ENCODE measurements around the gene ECD. TPM values are rescaled to one million over a fixed set of nuclear protein-coding genes. Genes with fewer than 3 reads are reported as not detected.

ECD gene
- polyA plus RNA-seq, 3 donors = 14.1 to 20.2 (median 16.7) TPM

- intact Hi-C loops (cut with micrococcal nuclease) = no loop called here
- H3K9me3 ChIP-seq (replicated peaks in 1 of 2; ENCODE audit: control insufficient read depth in 1 of 2, insufficient read depth in 1 of 2, low read length in 2 of 2) = no peaks in the 10 kb centered on the region
- H3K79me2 ChIP-seq (ENCODE audit: insufficient read depth, low read length) = peaks cover 14% of the 10 kb centered on the region
- no peak for TF ChIP-seq CTCF (IDR thresholded peaks at IDR 0.05)
- no peak overlapping the region for H3K4me3 Mint-ChIP-seq
- H3K27me3 ChIP-seq (ENCODE audit: control insufficient read depth in 2 of 2, insufficient read depth in 2 of 2, low read length in 2 of 2) = no peaks in the 10 kb centered on the region
- H3K27me3 Mint-ChIP-seq (ENCODE audit: low read depth in 3 of 3) = peaks cover 0 to 3% (median 0%) of the 10 kb centered on the region in 3 donors
- no peak overlapping the region for H2AFZ ChIP-seq (ENCODE audit: insufficient read depth, low read depth, low read length, poor library complexity, severe bottlenecking)
- no peak overlapping the region for H3K9ac ChIP-seq (ENCODE audit: insufficient read depth, low read length, poor library complexity, severe bottlenecking)
- peaks cover 6% of the 10 kb centered on the region for H3K4me1 Mint-ChIP-seq
- H3K4me3 ChIP-seq (replicated peaks in 1 of 3; ENCODE audit: low read depth in 2 of 3, low read length in 3 of 3) = no peak overlapping the region
- no peaks in the 10 kb centered on the region for H4K20me1 ChIP-seq (ENCODE audit: insufficient read depth, low read length)
- peaks cover 0 to 3% (median 0%) of the 10 kb centered on the region in 7 donors for H3K9me3 Mint-ChIP-seq
- H3K4me1 ChIP-seq (ENCODE audit: control insufficient read depth in 1 of 2, insufficient read depth in 2 of 2, low read length in 2 of 2) = peaks cover 7 to 8% of the 10 kb centered on the region in 2 donors
- no peak overlapping the region for H3K27ac Mint-ChIP-seq
- H3K36me3 Mint-ChIP-seq = peaks cover 19 to 37% of the 10 kb centered on the region in 2 donors
- no peak overlapping the region for H3K27ac ChIP-seq (ENCODE audit: low read depth in 1 of 2, low read length in 2 of 2)
- peaks cover 21 to 30% of the 10 kb centered on the region in 2 donors for H3K36me3 ChIP-seq (replicated peaks in 1 of 2; ENCODE audit: control insufficient read depth in 1 of 2, insufficient read depth in 2 of 2, low read length in 2 of 2)
- no peak for DNase-seq
- no peak overlapping the region for H3K4me2 ChIP-seq (replicated peaks; ENCODE audit: extremely low read depth, low read length, poor library complexity, severe bottlenecking)
Observed at GRCh38 chr10:73172867-73173266, 5.1 kb upstream of the ECD start.

- H3K4me2 ChIP-seq (replicated peaks; ENCODE audit: extremely low read depth, low read length, poor library complexity, severe bottlenecking) = no peak overlapping the region
- H4K20me1 ChIP-seq (ENCODE audit: insufficient read depth, low read length) = no peaks in the 10 kb centered on the region
- TF ChIP-seq CTCF (IDR thresholded peaks at IDR 0.05) = no peak
- H3K79me2 ChIP-seq (ENCODE audit: insufficient read depth, low read length) = peaks cover 49% of the 10 kb centered on the region
- H3K4me3 Mint-ChIP-seq = no peak overlapping the region
- no peak for DNase-seq
- intact Hi-C loops (cut with micrococcal nuclease) = loop anchor here (5.0 to 10.0 kb wide), 4 partner anchors 55 to 817 kb away; partner anchors contain the start of genes DNAJB12 (in 1 of the 2), DNAJC9 (in 1 of the 2), NUDT13 (in 1 of the 2) and P4HA1 (in 1 of the 2)
- H3K27me3 Mint-ChIP-seq (ENCODE audit: low read depth in 3 of 3) = peaks cover 0 to 3% (median 0%) of the 10 kb centered on the region in 3 donors
- H3K27ac Mint-ChIP-seq = peak overlapping the region in 2 of 7 donors; percentile 24 to 40
- H3K36me3 ChIP-seq (replicated peaks in 1 of 2; ENCODE audit: control insufficient read depth in 1 of 2, insufficient read depth in 2 of 2, low read length in 2 of 2) = peaks cover 3 to 5% of the 10 kb centered on the region in 2 donors
- H3K27me3 ChIP-seq (ENCODE audit: control insufficient read depth in 2 of 2, insufficient read depth in 2 of 2, low read length in 2 of 2) = no peaks in the 10 kb centered on the region
- no peaks in the 10 kb centered on the region for H3K9me3 ChIP-seq (replicated peaks in 1 of 2; ENCODE audit: control insufficient read depth in 1 of 2, insufficient read depth in 1 of 2, low read length in 2 of 2)
- no peak overlapping the region for H2AFZ ChIP-seq (ENCODE audit: insufficient read depth, low read depth, low read length, poor library complexity, severe bottlenecking)
- H3K9me3 Mint-ChIP-seq = peaks cover 0 to 7% (median 0%) of the 10 kb centered on the region in 7 donors
- H3K4me3 ChIP-seq (replicated peaks in 1 of 3; ENCODE audit: low read depth in 2 of 3, low read length in 3 of 3) = no peak overlapping the region
- H3K27ac ChIP-seq (ENCODE audit: low read depth in 1 of 2, low read length in 2 of 2) = no peak overlapping the region
- no peak overlapping the region for H3K9ac ChIP-seq (ENCODE audit: insufficient read depth, low read length, poor library complexity, severe bottlenecking)
- peaks cover 21% of the 10 kb centered on the region for H3K4me1 Mint-ChIP-seq
- H3K36me3 Mint-ChIP-seq = peaks cover 4 to 10% of the 10 kb centered on the region in 2 donors
- no CpG with 5 or more reads among the region's 3 CpGs for WGBS (ENCODE audit: insufficient coverage)
- peaks cover 14 to 26% of the 10 kb centered on the region in 2 donors for H3K4me1 ChIP-seq (ENCODE audit: control insufficient read depth in 1 of 2, insufficient read depth in 2 of 2, low read length in 2 of 2)
Observed at GRCh38 chr10:73169320-73169719, 1.5 kb upstream of the ECD start.
